Measurements from ENCODE around the gene ERCC8.
"Not testable (repeated sequence)": the region's sequence is repeated elsewhere in the genome, so short reads cannot be mapped to it uniquely, and the experiment has no call there.

The ERCC8 gene

DNA sequence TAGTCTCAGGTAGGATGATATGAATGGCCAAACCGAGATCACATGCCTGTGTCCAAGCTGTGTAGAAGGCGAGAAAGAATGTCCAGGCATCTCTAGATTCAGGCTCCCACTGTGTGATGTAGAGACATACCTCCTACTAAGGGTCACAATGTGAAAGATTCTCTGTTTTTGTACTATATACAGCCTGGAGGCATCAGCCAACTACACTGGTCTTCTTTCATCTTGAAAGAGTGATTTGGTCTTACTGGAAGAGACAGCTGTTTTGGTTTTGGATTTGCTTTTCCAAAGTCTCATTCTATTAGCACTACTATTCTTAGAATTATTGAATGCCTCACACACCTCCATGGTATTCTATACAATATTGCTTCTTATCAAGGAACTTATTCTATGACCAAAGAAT is 26.4 kb downstream of the ERCC8 start:
- no peak for DNase-seq (ENCODE audit: low read depth, low spot score)

DNA sequence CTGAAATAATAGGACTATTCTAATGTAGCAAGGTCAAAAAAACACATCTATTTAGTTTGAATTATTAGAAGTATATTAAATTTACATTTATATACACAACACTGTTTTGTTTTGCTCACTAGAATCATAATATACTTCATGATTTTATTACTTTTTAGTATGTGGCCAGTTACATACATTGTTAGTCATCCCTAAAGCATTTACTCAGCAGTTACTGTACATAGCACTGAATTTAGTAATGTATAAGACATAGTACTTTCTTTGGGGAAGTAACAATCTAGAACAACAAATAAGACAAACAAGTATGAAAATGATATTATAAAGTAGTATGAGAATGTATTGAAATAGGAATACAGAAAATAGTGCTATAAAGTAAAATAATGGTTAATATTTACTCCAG is 28.2 kb downstream of the ERCC8 start:
- no peak for DNase-seq (ENCODE audit: low read depth, low spot score)

DNA sequence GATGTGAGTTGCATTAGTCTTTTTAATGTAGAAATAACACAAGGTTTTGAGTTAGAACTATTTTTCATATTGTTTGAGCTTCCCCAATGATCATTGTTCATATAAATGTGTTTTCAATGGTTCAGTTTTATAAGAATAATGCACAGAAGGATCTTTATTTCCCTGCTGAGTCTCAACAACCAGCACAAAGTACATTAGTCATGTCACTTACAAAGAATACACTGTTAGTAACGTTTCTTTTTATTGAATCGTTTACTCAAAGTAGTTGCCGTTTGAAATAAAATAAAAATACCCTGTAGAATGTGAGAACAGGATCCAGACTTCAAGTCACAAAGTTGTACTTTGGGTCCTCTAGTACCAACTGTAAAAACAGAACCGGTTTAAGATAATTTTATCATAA is 41.5 kb downstream of the ERCC8 start:
- no peak for DNase-seq (ENCODE audit: low read depth, low spot score)

DNA sequence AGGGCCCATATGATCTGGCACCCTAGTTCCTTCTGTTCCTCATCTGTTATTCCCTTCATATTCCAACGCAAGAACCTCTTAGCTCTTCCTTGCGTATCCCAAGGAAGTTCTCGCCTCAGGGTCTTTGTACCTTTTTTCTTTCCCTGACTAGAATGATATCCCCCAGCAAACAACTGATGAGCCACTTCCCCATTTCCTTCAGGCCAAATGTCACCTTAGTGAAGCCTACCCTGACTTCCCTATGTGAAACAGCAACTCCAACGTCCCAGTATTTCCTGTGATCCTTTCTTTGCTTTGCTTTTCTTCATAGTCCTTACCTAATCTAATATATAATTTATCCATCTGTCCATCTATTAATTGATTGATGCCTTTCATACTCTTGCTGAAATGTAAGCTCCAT is 47.9 kb downstream of the ERCC8 start:
- no peak for DNase-seq (ENCODE audit: low read depth, low spot score)

DNA sequence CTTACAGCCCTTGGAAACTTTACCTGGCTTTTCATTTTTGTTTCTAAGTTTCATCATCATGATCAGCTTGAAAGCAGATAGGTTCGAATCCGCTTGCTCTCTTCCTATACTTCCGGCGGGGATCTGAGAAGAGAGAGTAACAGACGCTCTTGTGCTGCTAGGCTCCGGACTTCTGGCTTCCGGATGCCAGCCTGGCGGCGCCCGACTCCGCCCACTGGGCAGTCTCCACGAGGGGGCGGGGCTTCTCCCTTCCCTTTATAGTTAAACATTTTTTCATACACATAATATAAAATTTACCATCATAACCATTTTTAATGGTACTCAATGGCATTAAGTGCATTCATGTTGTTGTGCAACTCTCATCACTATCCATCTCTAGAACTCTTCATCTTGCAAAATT is 51.3 kb downstream of the ERCC8 start:
- no peak for DNase-seq (ENCODE audit: low read depth, low spot score)

DNA sequence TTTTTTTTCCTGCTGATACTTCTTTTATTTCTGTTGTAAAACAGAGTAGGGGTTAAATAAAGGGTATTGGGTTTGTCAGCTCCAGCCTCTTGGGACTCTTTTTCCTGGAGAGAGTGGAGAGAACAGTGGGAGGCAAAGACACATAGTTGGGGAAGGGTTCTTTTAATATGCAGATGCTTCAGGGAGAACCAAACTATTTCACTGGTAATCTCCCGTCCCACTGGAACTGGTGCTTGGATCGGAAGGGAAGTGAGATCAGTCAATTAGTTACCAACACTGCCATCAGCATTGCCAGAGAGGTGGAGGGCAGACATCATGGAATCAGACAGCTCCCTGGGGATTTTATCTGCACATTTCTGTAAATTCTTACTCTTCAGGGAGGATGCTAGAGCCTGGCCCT is 53.2 kb downstream of the ERCC8 start:
- DNase-seq (ENCODE audit: low read depth, low spot score): no peak

DNA sequence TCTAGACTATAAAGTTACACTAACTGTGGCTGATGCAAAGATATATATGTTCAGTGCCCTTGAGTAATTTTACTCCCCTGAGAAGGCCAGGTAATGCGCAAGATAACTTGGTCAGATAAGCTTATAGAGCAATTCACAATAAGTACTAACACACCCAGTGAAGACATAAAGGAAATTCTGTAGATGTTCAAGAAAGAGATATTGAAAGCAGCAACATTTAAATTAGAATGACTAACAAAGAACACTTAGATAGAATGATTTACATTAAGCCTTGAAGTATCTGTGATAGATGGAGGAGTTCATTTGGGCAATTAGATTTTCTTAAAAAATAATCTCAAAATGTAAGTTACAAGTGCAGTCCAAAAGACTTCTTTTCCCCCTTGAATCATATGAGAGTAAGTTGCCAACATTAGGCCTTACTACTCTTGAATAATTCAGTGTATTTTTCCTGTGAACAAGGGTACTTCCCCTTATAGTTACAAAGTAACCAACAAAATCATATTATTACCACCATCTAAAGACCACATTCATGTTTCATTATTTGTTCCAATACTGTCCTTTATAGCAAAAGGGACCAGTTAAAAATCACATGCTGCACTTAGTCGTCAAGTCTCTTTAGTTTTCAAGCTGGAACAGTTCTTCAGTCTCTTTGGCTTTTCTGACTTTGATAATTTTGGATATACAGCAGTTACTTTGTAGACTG is 56.4 kb downstream of the ERCC8 start:
- no peak for DNase-seq (ENCODE audit: low read depth, low spot score)

DNA sequence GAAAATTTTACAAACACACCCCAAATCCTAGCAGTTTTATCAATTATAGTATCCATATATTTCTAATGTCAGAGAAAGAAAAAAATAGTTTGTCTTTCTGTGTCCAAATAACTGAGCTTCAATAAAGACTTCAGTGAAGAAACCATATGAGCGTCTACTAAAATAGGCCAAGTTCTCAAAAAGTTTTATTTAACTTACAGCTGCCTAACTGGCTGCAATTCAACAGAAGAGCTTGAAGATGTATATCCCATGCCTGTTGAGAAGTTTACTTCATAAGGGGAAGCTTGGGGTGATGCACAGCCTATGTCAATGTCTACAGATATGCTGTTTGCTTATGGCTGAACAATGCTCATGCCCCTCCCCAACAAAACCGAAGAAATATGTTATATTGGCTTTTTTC is 57.1 kb downstream of the ERCC8 start:
- no peak for DNase-seq (ENCODE audit: low read depth, low spot score)

DNA sequence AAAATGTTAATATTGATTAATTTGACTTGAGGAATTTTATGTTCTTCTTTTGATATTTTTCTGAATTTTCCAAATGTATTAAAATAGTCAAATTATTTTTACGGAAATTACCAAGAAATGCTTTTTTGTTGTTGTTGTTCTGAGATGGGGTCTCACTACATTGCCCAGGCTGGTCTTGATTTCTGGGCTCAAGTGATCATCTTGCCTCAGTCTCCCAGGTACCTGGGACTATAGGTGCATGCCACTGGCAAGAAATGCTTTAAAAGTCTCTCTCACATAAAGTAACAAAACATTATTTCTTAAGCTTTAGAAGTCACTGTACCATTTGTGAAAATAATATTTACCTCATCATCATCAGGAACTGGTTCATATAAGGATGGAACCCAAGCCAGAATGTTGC is 57.8 kb downstream of the ERCC8 start:
- no peak for DNase-seq (ENCODE audit: low read depth, low spot score)

DNA sequence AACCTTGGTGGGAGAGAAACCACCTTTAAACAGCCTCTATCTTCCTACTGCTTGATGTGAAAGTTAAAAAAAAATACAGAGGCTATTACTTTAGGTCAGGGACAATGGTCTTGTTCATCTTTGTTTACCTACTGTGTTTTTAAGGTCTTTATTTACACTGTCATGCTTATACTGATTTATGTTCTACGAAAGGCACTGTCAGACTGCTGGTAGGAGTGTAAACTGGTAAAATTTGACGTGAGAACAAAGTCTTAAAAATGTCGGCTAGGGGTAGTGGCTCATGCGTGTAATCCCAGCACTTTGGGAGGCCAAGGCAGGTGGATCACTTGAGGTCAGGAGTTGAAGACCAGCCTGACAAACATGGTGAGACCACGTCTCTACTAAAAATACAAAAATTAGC is 58.7 kb downstream of the ERCC8 start:
- no peak for DNase-seq (ENCODE audit: low read depth, low spot score)

DNA sequence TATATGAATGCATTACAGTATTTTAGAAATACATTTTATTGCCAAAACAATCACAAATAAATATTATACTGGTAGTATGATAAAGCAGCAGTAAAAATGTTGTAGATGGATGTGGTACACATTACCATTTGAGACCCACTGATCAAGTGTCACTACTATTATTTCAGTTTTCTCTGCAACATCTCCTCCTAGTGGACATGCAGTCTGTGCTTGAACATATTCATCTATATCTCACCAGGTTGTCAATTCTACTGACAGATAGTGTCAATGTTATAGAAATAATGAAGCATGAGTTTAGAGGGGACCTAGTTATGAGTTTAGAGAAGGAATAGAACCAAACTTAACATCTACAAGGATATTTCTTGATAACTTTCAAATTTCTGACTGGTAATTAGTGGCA is 61.6 kb downstream of the ERCC8 start:
- no peak for DNase-seq (ENCODE audit: low read depth, low spot score)

DNA sequence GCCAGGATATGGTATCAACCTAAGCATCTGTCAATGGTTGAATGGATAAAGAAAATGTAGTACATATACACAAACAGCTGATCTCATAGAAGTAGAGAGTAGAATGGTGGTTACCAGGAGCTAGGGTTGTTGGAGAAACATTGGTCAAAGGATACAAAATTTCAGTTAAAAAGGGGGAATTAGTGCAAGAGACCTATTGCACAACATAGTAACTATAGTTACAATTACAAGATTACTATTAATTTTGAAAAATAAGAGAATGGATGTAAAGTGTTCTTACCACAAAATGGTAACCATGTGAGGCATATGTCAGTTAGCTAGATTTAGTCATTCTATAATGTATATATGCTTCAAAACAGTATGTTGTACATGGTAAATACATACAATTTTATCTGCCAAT is 72.0 kb downstream of the ERCC8 start:
- no peak for DNase-seq (ENCODE audit: low read depth, low spot score)

DNA sequence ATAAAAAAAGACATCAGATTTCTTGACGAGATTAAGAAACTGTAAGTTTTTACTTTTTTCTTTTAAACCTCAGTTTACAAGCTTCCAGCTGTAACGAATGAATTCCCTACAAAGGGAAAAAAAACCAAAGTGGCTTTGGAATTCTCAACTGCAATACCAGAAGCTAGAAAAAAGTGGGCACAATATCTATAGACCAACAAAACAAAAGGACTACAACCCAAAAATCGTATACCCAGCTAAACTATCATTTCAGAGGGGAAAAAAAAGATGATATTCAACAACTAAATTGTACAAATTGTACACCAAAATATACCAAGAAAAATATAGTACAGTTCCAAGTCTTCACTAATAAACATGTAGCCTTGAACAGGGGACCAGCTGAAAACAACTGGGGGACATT is 74.0 kb downstream of the ERCC8 start:
- no peak for DNase-seq (ENCODE audit: low read depth, low spot score)

DNA sequence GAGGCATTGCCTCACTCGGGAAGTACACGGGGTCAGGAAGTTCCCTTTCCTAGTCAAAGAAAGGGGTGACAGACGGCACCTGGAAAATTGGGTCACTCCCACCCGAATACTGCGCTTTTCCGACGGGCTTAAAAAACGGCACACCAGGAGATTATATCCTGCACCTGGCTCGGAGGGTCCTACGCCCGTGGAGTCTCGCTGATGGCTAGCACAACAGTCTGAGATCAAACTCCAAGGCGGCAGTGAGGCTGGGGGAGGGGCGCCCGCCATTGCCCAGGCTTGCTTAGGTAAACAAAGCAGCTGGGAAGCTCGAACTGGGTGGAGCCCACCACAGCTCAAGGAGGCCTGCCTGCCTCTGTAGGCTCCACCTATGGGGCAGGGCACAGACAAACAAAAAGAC is 84.3 kb downstream of the ERCC8 start:
- not testable (repeated sequence) for DNase-seq (ENCODE audit: low read depth, low spot score)

DNA sequence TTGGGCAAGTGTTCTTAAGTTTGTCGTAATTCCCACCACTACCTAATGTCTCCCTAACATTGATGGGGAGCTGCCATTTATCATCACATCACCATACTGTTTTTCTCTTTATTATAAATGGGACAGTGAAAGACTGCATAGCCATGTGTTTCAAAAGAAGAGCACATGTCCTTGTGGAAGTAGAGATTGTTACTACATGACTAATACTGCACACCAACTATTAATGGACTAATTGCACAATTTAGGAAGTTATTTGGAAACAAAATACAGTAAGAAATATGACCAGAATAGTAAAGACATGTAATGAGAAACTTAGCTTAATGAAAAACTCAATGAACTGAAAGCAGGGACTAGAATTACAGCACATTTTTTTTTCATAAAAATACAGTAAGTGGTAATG is 88.8 kb downstream of the ERCC8 start:
- no peak for DNase-seq (ENCODE audit: low read depth, low spot score)

DNA sequence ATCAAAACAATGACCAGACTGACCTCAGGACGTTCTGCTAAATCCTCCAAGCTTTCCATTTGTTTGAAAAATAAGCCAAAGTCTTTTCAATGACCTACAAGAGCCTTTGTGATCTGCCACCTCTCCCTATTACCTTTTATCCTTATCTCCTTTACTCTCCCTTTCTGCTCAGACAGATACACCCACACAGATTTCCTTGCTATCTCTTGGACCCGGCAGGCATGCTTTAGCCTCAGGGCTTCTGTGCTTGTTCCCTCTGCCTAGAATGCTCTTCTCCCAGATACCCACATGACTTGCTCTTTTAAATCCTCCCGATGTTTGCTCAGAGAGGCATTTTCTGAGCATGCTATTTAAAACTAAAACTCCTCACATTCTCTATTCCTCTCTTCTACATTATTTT is 91.9 kb downstream of the ERCC8 start:
- DNase-seq (ENCODE audit: low read depth, low spot score): no peak

DNA sequence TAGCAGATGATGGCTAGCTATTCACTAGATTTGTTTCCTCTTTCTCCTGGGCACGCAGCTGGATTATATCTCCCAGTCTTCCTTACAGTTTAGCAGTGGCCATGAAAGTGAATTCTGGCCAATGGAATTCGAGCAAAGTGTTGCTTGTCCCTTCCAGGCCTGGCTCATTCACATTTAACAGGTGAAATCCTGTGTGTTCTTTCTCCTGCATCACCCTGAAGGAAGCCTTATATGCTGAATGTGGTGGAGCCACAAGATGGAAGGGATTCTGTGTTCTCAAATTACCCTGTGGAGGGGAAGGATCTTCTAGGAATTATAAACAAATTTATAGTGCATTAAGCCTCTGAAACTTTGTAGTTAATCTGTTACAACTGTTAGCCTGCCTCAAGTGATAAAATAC is 92.6 kb downstream of the ERCC8 start:
- DNase-seq (ENCODE audit: low read depth, low spot score): no peak

DNA sequence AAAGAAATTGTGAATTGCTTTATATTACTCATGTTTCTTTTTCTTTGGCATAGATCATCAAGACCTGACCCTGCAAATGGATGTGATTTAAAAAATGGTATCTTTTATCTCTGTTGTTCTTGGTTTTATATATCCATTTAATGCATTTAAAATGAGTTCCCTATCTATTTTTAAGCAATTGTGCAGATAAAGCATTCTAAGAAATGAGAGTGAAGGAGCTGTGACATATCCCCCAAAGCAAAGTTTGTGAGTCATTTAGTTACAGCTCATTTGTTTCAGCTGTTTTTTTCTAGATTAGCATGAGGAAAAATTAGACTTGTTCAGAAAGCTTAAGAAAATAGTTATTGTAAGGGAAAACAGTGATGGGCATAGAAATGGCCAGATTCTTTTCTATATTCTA is 93.2 kb downstream of the ERCC8 start:
- no peak for DNase-seq (ENCODE audit: low read depth, low spot score)

DNA sequence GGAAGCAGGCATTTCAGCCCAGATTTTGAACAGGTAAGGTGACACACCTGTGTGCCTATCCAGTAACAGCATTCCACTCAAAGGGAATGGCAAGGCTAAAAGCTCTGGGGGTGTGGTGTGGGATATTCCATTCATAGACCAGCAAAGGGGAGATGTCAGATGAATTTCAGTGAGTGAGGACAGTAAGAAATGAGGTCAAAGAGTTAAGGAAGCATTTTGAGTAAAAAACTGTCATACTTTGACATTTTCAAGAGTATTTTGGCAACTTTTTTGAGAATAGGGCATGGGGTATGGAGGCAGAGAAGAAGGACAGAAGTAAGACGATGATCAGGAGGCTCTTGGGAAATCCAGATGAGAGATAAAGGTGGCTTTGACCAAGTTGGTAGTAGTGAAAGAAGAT is 98.6 kb downstream of the ERCC8 start:
- no peak for DNase-seq (ENCODE audit: low read depth, low spot score)

DNA sequence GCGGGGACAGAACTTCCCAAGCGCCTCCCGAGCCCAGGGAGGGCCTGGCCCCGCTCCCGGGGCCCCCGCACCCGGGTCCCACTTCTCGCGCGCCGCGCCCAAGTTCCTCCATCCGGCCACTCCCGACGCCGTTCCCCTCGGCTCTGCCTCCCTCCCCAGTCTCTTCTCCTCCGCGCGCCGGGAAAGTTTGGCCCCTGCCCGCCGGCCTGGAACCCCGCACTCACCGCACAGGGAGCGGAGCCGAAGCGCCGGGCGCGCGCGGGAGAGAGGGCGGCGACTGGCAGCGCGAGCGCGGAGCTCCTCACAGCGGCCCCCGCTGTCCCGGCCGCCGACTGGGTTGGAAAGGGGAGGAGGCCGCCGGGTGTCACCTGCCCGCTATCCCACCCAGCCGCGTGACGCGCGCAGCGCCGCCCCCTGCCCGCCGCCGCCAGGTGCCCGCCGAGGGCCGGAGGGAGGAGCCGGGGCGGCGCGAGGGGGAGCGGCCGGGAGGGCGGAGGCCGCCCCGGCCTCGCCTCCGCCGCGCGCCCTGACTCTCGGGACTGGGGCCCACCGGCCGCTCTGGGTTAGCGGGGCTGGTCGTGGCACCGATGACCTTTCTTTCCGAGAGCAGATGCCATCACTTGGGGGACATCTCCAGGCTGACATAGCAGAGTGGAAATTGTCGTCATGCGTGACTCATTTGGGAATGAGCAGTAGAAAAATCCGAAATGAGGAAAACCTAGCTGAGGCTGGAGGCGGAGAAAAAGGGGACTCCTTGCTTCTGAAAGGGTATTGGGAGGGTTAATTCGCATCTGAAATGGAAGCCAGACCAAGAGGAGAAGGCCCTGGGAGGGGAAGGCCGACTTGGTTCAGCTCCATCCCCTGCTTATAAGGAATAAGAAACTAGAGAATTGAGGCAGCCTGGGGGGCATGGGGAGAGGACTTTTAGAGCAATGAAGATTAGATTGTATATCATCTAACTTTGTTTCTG is 100.6 kb downstream of the ERCC8 start, which contains the start of gene ELOVL7:
Gene ELOVL7 (minus strand): TSS at position 334 of the 970 bp plus-strand sequence. CDS start 56,872 bp downstream, outside the sequence.
- DNase-seq (ENCODE audit: low read depth, low spot score): no peak

DNA sequence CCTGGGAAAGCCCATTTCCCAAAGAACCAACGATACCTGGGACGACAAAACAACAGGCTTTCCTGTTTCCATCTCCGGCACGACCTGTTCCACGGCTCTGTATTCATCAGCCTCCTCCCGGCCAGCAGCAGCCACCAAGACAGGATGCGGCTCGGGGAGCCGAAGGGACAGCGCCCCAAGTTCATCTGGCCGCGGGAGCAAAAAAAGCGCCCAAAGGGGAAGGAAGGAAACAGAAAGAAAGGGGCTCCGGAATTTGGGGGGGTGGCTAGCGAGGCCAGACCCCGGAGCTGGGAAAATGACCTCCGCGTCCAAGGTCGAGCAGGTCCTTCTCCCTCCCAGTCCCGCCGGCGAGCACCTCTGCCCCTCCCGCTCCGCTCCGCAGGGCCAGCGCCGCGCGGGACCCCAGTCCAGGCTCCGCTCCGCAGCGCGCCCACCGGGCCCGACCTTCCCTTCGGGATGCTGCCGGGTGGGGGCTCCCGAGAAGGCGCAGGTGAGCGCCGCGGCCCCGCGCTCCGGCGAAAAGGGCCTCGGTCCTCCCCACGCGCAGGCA is 101.4 kb downstream of the ERCC8 start:
- no peak for DNase-seq (ENCODE audit: low read depth, low spot score)

DNA sequence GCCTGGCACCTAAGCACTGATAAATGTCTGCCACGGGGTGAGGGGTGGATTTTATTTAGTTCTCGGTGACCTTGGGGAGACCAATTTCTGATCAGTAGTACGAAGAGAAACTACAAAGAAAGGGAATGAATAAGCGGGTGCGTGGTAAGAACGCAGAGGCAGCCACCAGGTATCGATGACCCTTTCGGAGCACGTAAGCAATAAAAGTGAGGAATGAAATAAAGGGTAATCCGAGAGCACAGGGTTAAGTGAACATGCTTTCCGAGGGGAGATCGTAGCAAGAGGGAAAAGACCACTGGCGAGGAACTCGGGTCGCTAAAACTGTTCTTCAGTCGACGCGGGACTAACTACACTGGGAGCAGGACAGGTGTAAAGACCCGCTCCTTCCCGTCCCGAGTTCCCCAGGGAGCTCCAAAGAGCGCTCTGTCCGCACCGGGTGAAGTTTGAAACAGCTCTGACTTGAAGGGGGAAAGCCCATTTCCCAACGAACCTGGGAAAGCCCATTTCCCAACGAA is 101.9 kb downstream of the ERCC8 start:
- DNase-seq (ENCODE audit: low read depth, low spot score): no peak
